ENCODE results near the gene SAMD13.
"Not testable (repeated sequence)": the region's sequence is repeated elsewhere in the genome, so short reads cannot be mapped to it uniquely, and the experiment has no call there.

The SAMD13 gene

DNA sequence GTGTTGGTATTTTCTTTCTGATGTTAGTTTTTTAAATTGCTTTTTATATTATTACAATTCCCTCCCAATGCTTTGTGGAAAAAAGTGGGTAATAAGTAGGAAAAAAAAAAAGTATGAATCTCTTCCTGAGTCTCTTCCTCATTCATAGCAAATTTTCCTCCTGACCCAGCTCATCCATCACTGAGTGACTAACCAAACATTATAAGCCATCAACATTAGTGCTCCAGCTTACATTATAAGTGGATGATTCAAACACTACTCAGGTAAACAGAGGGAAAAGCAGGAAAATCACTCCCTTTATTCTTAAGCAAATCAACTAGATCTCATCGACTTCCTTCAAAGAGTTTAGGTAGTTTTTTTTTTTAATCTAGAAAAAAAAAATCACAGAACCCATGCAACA, 15.4 kb upstream of the SAMD13 start:
- no peak for DNase-seq (ENCODE audit: low read depth)

GRCh38 chr1:84287389-84287788, 14.1 kb upstream of the SAMD13 start:
- not testable (repeated sequence) for DNase-seq (ENCODE audit: low read depth)

GRCh38 chr1:84289169-84289785, 12.2 kb upstream of the SAMD13 start:
- no peak for DNase-seq (ENCODE audit: low read depth)

DNA sequence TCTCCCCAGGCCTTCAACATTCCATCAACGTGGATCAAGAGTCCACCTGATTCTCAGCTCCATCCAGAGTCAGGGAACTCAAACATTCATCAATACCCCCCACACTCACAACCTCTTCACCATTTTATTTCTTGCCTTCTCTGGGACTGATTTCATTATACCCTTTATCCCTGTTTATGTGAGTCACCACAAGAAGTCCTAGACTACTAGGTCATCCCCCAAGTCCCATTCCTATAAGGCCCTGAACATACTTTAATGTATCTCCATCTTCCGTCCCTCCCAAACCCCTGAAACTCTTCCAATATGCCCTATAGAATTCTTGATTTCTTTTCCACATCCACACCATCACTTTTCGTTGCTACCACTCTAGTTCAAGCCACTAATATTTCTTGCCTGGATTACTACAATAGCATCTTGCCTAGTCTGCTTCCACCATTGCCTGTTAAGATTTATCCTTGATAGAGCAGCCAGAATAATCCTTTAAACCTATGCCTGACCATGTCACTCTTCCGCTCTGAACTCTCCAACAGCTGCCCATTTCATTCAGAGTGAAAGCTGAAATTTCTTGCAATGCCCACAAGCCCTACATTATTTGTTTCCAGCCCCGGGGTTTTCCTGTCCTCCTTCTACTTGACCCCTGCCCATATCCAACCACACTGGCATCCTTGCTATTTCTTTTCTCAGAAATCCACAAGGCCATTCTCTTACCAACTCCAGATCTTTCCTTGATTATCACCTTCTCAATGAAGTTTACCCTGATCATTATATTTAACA, 9.4 kb upstream of the SAMD13 start:
- no peak for DNase-seq (ENCODE audit: low read depth)

DNA sequence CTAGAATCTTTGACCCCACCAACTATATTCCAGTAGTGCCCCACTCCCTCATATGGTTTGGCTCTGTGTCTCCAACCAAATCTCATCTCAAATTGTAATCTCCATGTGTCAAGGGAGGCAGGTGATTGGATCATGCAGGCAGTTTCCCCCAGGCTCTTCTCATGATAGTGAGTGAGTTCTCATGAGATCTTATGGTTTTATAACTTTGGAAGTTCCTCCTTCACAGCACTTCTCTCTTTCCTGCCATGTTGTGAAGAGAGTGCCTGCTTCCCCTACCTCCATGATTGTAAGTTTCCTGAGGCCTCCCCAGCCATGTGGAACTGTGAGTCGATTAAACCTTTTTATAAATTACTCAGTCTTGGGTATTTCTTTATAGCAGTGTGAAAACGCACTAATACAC, 7.7 kb upstream of the SAMD13 start:
- no peak for DNase-seq (ENCODE audit: low read depth)

GRCh38 chr1:84294751-84295150, 6.8 kb upstream of the SAMD13 start:
- no peak for DNase-seq (ENCODE audit: low read depth)

GRCh38 chr1:84297546-84298244, 3.8 kb upstream of the SAMD13 start:
- no peak for DNase-seq (ENCODE audit: low read depth)

DNA sequence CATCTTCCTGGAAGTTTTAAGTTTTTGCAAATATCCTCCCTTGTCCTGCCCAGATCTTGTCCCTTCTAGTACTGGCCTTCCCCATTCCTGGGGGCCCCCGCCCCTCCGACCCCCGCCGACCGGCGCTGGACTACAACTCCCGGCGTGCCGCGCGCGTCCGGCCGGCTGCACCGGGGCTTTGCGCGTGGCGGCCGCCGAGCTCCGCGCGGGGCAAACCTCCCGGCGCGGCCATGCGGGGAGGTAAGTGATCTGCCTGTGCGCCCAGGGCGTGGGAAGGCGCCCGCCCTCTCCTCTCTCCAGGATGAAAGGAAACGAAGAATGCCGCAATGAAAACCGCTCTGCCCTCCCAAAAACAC, 3.2 kb upstream of the SAMD13 start:
- DNase-seq (ENCODE audit: low read depth), result peak; percentile 23

GRCh38 chr1:84298684-84299535, 2.6 kb upstream of the SAMD13 start:
- DNase-seq (ENCODE audit: low read depth), result peak; percentile 7

GRCh38 chr1:84299536-84300170, 1.9 kb upstream of the SAMD13 start:
- no peak for DNase-seq (ENCODE audit: low read depth)

DNA sequence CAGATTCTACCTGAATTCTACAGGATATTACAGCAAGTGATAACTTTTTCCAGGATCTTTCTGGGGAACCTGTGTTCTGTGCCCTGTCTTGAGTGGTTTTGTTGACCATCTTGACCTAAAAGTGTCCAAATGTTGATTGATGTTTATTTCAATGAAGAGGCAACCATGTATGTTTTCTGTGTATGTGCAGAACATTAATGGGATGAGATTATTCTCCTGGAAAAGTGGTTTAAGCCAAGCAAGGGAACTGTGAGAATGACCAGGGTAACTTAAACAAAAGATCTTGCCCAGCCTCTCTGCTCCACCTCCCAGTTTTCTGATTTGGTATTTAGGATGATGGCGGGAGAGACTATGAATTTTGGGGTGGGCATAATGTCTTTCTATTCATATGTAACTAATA, 1.0 kb upstream of the SAMD13 start:
- DNase-seq (ENCODE audit: low read depth), result no peak

DNA sequence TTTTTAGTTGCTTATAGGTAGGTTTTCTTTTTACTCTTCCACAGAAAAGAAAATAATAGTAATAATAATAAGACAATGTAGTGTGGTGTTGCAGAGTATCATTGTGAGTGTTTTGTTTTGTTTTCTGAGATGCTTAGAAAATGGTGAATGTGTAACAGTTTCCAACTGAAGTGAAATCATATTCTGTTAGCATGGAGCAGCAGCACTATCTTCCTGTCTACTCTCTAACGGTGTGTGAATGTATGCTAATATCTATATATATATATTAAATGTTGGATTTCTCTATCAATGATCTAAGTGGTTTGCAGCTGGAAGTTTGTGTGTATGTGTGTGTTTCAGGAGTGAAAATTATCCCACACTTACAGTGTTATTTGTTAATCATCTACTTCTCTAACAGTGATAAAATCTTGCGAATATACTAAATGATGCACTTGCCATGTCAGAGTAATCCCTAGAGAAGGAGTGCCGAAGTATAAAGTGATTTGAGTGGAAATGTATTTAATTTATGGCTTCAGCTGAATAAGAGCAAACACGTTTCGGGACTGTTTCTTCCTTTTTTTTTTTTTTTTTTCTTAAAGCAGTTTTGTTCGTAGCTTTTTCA, 377 bp downstream of the SAMD13 start:
- DNase-seq (ENCODE audit: low read depth), result no peak

DNA sequence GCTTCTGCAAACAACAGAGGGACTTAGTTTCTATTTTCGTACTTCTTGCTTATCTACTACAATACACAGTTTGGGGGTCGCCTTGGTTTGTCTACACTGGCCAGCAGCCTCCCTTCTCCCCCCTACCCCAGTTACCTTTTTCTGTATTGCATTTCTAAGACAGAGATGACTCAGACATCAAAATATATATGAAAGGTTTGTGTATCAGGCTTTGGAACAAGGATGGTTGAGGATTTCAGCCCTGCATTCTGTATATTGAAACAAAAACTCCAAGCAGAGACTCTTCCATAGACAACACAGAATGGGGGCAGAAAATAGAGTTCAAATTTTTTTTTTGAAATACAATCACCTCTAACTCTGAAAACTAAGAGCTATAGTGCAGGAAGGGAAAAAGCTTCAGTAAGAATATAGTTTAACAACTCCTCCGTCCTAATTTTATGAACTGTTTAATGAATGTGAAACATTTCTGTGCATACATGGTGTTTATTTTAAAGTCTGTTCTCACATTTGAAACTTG, 1.9 kb downstream of the SAMD13 start:
- DNase-seq (ENCODE audit: low read depth), result no peak

- no peak for DNase-seq (ENCODE audit: low read depth)
Observed at GRCh38 chr1:84307398-84307797, 5.9 kb downstream of the SAMD13 start.

- DNase-seq (ENCODE audit: low read depth), result no peak
Observed at GRCh38 chr1:84311296-84311695, 9.8 kb downstream of the SAMD13 start.

- no peak for DNase-seq (ENCODE audit: low read depth)
Observed at GRCh38 chr1:84319662-84320061, 18.2 kb downstream of the SAMD13 start.

GRCh38 chr1:84327830-84328229, 26.3 kb downstream of the SAMD13 start:
- no peak for DNase-seq (ENCODE audit: low read depth)

DNA sequence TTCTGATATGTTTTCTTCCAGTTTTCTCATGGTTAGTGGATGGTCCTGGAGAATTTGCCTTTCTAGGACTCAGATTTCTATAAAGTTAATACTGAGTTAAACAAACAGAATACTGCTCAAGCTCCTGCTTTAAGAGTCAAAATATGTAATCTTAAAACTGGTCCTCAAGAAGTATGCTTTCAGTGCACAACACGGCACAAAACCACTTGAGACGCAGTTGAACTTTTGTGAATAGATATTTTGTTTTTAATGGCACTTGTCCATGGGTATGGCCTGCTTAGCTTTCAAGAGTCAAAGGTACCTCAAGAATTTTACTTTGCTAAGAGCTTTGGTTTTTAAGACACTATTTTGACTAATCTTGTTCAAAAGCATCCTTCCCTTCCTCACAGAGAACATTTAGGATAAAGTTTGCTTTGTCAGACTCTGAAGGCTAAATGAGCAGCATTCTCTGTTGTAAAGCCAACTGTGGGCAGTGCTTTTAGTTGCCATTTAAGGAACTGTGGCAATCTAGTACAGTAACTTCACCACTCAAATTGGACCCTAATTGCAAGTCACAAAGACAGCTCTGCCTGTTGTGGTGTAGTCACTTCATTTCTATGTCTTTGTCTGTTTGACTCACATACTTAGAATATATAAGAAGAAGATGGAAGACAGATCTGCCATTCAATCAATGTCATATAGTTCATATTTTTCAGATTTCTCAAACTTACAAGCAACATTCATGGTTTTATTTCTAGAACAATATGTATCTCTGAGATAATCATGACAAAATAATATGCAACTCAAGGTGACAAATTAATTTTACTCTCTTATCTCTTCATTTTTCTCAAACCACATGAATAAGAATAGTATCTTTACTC, 28.8 kb downstream of the SAMD13 start:
- no peak for DNase-seq (ENCODE audit: low read depth)

DNA sequence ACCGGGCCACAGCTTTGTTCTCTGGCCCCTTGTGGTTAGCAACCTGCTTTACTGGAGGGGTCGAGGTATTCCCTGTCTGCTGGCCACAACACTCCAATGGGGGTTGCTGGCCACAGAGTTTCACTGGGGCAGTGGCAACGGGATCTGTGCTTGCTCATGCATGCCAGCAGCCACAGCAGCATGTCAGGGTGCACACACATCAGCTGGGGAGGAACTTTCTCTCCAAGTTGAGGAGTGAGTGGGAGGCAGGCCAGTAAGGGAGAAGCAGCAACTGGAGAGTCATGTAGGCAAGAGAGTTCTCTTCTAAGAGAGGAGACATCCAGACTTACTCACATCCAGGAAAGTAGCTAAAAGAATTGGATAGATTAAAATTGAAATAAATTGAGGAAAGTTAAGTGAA, 38.0 kb downstream of the SAMD13 start:
- DNase-seq (ENCODE audit: low read depth), result no peak

DNA sequence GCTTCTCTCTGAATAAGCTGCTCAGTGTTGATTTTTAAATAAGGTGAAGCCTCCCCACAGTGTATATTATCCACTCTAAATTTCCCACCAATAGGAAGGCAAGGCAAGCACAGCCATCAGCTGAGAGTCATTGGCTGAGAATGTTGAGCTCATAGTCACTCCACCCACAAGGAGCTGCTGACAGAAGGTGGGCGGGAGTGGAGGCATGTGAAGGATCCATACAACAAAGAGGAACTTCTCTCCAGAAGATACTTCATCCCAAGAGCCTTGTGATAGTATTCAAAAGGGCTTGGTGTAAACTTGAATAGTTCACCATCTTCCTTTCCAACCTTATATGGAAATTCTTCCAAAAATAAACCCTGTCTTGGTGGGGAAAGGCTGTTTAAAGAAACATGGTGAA, 42.8 kb downstream of the SAMD13 start:
- DNase-seq (ENCODE audit: low read depth), result no peak

Data from stimulated activated CD4-positive, alpha-beta T cell treated with anti-CD3 and anti-CD28 coated beads, Interleukin-2, amount 100 ng/mL, for 4 hours (primary cell).